IMR-90 (cell line): ENCODE data around the gene NAT10.

Experiments used
- BHLHE40 ChIP-seq: fragments of 150-350 bp; IDR thresholded peaks from 2 replicates; pipeline ENCODE4 v1.6.1; 2016; ENCODE audit warnings: mild to moderate bottlenecking, low read depth, low read length
- CEBPB ChIP-seq: IDR thresholded peaks from 2 replicates; pipeline ENCODE4 v1.6.1; 2012; ENCODE audit warnings: low read depth, low read length, improper control_type of control experiment
- CHD1 ChIP-seq: IDR thresholded peaks from 2 replicates; pipeline ENCODE4 v1.6.1; 2012; ENCODE audit warnings: low read depth, low read length, improper control_type of control experiment
- FOS ChIP-seq: fragments of 150-350 bp; IDR thresholded peaks from 2 replicates; pipeline ENCODE4 v1.6.1; 2016; ENCODE audit warnings: low read depth, low read length
- MAFK ChIP-seq: IDR thresholded peaks from 2 replicates; pipeline ENCODE4 v1.6.1; 2012; ENCODE audit warnings: low read depth, low read length, improper control_type of control experiment
- MAZ ChIP-seq: IDR thresholded peaks from 2 replicates; pipeline ENCODE4 v1.6.1; 2012; ENCODE audit warnings: low read depth, mild to moderate bottlenecking, low read length, improper control_type of control experiment, moderate library complexity, borderline replicate concordance
- MXI1 ChIP-seq: IDR thresholded peaks from 2 replicates; pipeline ENCODE4 v1.6.1; 2012; ENCODE audit warnings: low read depth, mild to moderate bottlenecking, low read length, moderate library complexity, borderline replicate concordance
- POLR2A ChIP-seq: IDR thresholded peaks from 2 replicates; pipeline ENCODE4 v1.6.1; 2012; ENCODE audit warnings: mild to moderate bottlenecking, low read depth, low read length
- RAD21 ChIP-seq: IDR thresholded peaks from 2 replicates; pipeline ENCODE4 v1.6.1; 2012; ENCODE audit warnings: low read length, improper control_type of control experiment
- RFX5 ChIP-seq: IDR thresholded peaks from 2 replicates; pipeline ENCODE4 v1.8.0; 2012; ENCODE audit warnings: low read depth, mild to moderate bottlenecking, low read length, moderate library complexity
- SMC3 ChIP-seq: fragments of 150-350 bp; IDR thresholded peaks from 2 replicates; pipeline ENCODE4 v1.6.1; 2016; ENCODE audit warnings: low read depth, mild to moderate bottlenecking, antibody characterized with exemption, low read length, moderate library complexity
- TF ChIP-seq, protein P1 (sequence below): conservative IDR thresholded peaks from 2 replicates; pipeline ENCODE4 v1.5.1; 2012; ENCODE audit warnings: mild to moderate bottlenecking, low read depth, low read length, improper control_type of control experiment
- TF ChIP-seq, protein P2 (sequence below): fragments of 150-350 bp; IDR thresholded peaks from 2 replicates; pipeline ENCODE4 v1.6.1; 2017; ENCODE audit warnings: mild to moderate bottlenecking, antibody characterized with exemption, low read length, low read depth
- TF ChIP-seq, protein P3 (sequence below): fragments of 150-350 bp; IDR thresholded peaks from 2 replicates; pipeline ENCODE4 v1.6.1; 2016; ENCODE audit warnings: low read depth, mild to moderate bottlenecking, low read length, moderate library complexity, borderline replicate concordance

DNA sequence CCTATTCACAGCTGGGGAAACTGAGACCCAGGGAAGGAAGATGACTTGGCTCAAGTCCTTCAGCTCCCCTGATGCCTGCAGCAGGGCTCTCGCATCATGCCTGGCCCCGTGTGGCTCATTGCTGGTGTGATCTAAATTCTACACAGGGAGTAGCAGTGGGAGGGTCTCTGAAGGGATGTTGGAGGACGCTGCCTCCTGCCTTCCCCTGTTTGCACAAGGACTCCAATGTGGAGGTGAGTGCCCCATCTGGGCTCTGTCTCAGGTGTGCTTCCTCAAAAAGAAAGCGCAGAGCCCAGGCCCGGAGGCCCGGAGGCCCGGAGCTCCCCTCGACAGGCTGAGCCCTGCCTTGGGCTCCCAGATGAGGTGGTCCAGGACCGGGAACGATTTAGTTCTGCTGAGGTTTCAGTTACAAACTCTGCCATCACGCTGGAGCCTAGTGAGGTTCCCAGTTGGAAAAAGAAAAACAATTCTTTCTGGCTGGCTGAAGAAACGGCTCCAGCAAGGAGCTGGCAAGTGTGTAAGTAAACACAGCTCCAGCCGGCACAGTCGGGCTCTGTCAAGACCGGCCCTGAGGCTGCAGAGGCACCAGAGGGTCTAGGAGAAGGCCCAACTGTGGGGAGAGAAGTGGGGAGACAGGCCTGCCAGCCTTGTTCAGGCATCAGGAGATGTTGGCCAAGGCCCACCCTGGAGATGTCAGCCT is 49.8 kb downstream of the NAT10 start:
- TF ChIP-seq RFX5 (no peak), FOS (no peak), CHD1 (no peak), MXI1 (no peak), BHLHE40 (no peak), POLR2A (no peak), CEBPB (no peak), MAFK (no peak), RAD21 (no peak), SMC3 (no peak), MAZ (no peak)
- TF ChIP-seq, protein P1, sequence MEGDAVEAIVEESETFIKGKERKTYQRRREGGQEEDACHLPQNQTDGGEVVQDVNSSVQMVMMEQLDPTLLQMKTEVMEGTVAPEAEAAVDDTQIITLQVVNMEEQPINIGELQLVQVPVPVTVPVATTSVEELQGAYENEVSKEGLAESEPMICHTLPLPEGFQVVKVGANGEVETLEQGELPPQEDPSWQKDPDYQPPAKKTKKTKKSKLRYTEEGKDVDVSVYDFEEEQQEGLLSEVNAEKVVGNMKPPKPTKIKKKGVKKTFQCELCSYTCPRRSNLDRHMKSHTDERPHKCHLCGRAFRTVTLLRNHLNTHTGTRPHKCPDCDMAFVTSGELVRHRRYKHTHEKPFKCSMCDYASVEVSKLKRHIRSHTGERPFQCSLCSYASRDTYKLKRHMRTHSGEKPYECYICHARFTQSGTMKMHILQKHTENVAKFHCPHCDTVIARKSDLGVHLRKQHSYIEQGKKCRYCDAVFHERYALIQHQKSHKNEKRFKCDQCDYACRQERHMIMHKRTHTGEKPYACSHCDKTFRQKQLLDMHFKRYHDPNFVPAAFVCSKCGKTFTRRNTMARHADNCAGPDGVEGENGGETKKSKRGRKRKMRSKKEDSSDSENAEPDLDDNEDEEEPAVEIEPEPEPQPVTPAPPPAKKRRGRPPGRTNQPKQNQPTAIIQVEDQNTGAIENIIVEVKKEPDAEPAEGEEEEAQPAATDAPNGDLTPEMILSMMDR: no peak
- TF ChIP-seq, protein P2, sequence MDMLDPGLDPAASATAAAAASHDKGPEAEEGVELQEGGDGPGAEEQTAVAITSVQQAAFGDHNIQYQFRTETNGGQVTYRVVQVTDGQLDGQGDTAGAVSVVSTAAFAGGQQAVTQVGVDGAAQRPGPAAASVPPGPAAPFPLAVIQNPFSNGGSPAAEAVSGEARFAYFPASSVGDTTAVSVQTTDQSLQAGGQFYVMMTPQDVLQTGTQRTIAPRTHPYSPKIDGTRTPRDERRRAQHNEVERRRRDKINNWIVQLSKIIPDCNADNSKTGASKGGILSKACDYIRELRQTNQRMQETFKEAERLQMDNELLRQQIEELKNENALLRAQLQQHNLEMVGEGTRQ: no peak
- TF ChIP-seq, protein P3, sequence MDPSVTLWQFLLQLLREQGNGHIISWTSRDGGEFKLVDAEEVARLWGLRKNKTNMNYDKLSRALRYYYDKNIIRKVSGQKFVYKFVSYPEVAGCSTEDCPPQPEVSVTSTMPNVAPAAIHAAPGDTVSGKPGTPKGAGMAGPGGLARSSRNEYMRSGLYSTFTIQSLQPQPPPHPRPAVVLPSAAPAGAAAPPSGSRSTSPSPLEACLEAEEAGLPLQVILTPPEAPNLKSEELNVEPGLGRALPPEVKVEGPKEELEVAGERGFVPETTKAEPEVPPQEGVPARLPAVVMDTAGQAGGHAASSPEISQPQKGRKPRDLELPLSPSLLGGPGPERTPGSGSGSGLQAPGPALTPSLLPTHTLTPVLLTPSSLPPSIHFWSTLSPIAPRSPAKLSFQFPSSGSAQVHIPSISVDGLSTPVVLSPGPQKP: no peak
